Caco-2 (cell line): ENCODE results near the gene TALDO1. TPM values are rescaled to one million over a fixed set of nuclear protein-coding genes. Genes with fewer than 3 reads are reported as not detected.
A peak's percentile ranks its signal among the peaks of the same experiment; 100 is the strongest.

ENCODE experiments used
- BruUV-seq: library from RNA; stranded (reverse); fragments of 400-500 nt; replicated peaks from 2 replicates; lab custom pipeline; 2021; lab: Mats Ljungman, UMichigan
- CTCF ChIA-PET: fragments of 300-600 bp; sonication (Branson Sonifier 250); formaldehyde crosslinking; loops from one replicate; lab custom pipeline; 2022; ENCODE audit warnings: antibody characterized with exemption; lab: Charles Lee
- POLR2A ChIA-PET: fragments of 300-600 bp; sonication (Branson Sonifier 250); formaldehyde crosslinking; loops from one replicate; lab custom pipeline; 2022; ENCODE audit warnings: antibody characterized with exemption; lab: Charles Lee
- DNase-seq, 2 experiments: peaks; one replicate each; pipeline versions ENCODE4 v3.0.0 to v3.0.0-alpha.2; 2020 to 2022
- H3K27me3 ChIP-seq: replicated peaks from 2 replicates; pipeline ENCODE4 v1.6.0; 2011; ENCODE audit warnings: low read length; ENCODE audit not compliant: control insufficient read depth, insufficient read depth
- H3K36me3 ChIP-seq: 2 replicates; pipeline ENCODE4 v1.5.1; 2011; ENCODE audit warnings: low read length; ENCODE audit not compliant: control insufficient read depth, insufficient read depth
- H3K4me1 ChIP-seq: fragments of 250-450 bp; sonication (Bioruptor Pico); 2 replicates; pipeline ENCODE4 v1.5.1; 2020; ENCODE audit warnings: mild to moderate bottlenecking
- H3K4me3 ChIP-seq: 2 replicates; pipeline ENCODE4 v1.5.1; 2011; ENCODE audit warnings: low read depth, mild to moderate bottlenecking, control low read depth, low read length
- H3K9me3 ChIP-seq: fragments of 250-450 bp; sonication (Bioruptor Pico); 2 replicates; pipeline ENCODE4 v1.5.1; 2020; ENCODE audit warnings: mild to moderate bottlenecking, moderate library complexity
- H3K27ac Mint-ChIP-seq: one replicate; pipeline ENCODE4 v1.8.0; 2022; ENCODE audit warnings: mixed read lengths; ENCODE audit not compliant: unreplicated experiment
- H3K27me3 Mint-ChIP-seq: one replicate; pipeline ENCODE4 v1.8.0; 2022; ENCODE audit warnings: mixed read lengths; ENCODE audit not compliant: insufficient read depth, unreplicated experiment
- H3K36me3 Mint-ChIP-seq: one replicate; pipeline ENCODE4 v1.8.0; 2022; ENCODE audit warnings: mild to moderate bottlenecking, mixed read lengths; ENCODE audit not compliant: insufficient read depth, unreplicated experiment
- H3K4me1 Mint-ChIP-seq: one replicate; pipeline ENCODE4 v1.8.0; 2022; ENCODE audit warnings: low read depth, mixed read lengths; ENCODE audit not compliant: unreplicated experiment
- H3K4me3 Mint-ChIP-seq: one replicate; pipeline ENCODE4 v1.8.0; 2022; ENCODE audit warnings: mild to moderate bottlenecking, moderate library complexity, mixed read lengths; ENCODE audit not compliant: unreplicated experiment
- H3K9me3 Mint-ChIP-seq: one replicate; pipeline ENCODE4 v1.8.0; 2022; ENCODE audit warnings: mixed read lengths; ENCODE audit not compliant: unreplicated experiment
- CTCF ChIP-seq, 2 experiments: fragments of 200-600 bp in 1 of 2; IDR thresholded peaks; 1 replicate in 1 of 2; 2 replicates in 1 of 2; pipeline versions ENCODE4 v1.5.1 to v1.8.0; 2011 to 2022; ENCODE audit warnings: antibody characterized with exemption in 1 of 2, control low read depth in 1 of 2, inconsistent platforms in 1 of 2, low read depth in 1 of 2, low read length in 1 of 2, mild to moderate bottlenecking in 1 of 2, moderate library complexity in 1 of 2; ENCODE audit not compliant: insufficient read depth in 1 of 2, severe bottlenecking in 1 of 2, unreplicated experiment in 1 of 2
- intact Hi-C: fragments of 100-400 bp; cut with micrococcal nuclease; formaldehyde crosslinking; loops from one replicate; pipeline ENCODE4 v1.10.0; 2022; ENCODE audit not compliant: unreplicated experiment
- total RNA-seq: library from RNA; stranded (reverse); gene quantifications from 2 replicates; pipeline ENCODE4 v1.2.3, GENCODE V29; 2022

Gene TALDO1
- total RNA-seq, 1 experiment from 2014 or later: 293 TPM

DNA sequence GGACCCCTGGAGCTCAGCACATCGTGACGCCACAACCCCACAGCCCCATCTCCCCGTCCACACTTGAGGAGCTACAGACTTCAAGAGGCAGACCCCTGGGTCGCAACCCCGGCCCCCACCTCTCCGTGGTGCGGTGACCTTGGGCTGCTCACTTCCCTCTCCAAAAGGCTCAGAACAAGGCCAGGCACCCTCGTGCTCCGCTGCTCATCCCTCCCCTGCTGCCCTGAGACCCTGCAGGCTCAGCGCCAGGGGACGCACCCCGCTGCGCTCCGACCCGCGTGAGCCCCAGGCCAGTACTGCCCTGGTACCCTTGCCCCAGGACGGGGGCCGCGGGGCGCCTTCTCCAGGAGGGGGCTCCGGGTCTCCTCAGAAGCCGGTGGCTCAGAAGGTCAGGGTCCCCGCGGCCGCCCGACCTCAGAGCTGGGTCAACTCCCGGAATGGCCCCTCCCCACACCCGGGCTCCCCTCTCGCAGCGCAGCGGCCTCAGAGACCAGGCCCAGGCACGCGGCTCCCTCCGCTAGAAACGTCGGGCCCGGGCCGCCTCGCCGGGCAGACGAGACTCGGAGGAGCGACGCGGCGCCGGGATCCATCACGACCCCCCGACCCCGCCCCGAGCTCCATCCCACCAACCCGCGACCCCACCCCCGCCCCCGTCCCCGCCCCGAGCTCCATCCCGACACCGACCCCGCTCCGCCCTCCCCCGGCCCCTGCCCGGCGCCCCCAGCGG lies 29.5 kb downstream of the TALDO1 start:
- Histone ChIP-seq H3K4me1 (peaks cover 13% of the 10 kb centered on the region), H3K4me3 (peak overlapping the region; percentile 89), H3K27me3 (no peaks in the 10 kb centered on the region), H3K36me3 (peaks cover 3% of the 10 kb centered on the region), H3K9me3 (no peaks in the 10 kb centered on the region)
- CTCF ChIA-PET: interaction anchor here (0.5 to 0.9 kb wide), 5 partner anchors 9 to 81 kb away, joined by 3 to 5 read pairs (median 4); partner anchors contain the start of gene TMEM80
- TF ChIP-seq CTCF (IDR thresholded peaks at IDR 0.05; ENCODE audit: insufficient read depth in 1 of 2, low read depth in 1 of 2, low read length in 1 of 2, severe bottlenecking in 1 of 2, unreplicated experiment in 1 of 2): peak in 1 of 2 experiments; percentile 39
- POLR2A ChIA-PET: interaction anchor here (0.5 to 1.1 kb wide), 8 partner anchors 22 to 201 kb away, joined by 3 to 14 read pairs (median 6); partner anchors contain the start of genes DEAF1, PHRF1, RPLP2 and TALDO1
- H3K27ac Mint-ChIP-seq: no peak overlapping the region
- peak overlapping the region; percentile 80 for H3K4me3 Mint-ChIP-seq
- no peak for DNase-seq
- H3K9me3 Mint-ChIP-seq: no peaks in the 10 kb centered on the region
- intact Hi-C loops: no loop called here
- H3K36me3 Mint-ChIP-seq: peaks cover 27% of the 10 kb centered on the region
- BruUV-seq: TSS peak; percentile 43
- no peaks in the 10 kb centered on the region for H3K27me3 Mint-ChIP-seq
- H3K4me1 Mint-ChIP-seq: no peaks in the 10 kb centered on the region

DNA sequence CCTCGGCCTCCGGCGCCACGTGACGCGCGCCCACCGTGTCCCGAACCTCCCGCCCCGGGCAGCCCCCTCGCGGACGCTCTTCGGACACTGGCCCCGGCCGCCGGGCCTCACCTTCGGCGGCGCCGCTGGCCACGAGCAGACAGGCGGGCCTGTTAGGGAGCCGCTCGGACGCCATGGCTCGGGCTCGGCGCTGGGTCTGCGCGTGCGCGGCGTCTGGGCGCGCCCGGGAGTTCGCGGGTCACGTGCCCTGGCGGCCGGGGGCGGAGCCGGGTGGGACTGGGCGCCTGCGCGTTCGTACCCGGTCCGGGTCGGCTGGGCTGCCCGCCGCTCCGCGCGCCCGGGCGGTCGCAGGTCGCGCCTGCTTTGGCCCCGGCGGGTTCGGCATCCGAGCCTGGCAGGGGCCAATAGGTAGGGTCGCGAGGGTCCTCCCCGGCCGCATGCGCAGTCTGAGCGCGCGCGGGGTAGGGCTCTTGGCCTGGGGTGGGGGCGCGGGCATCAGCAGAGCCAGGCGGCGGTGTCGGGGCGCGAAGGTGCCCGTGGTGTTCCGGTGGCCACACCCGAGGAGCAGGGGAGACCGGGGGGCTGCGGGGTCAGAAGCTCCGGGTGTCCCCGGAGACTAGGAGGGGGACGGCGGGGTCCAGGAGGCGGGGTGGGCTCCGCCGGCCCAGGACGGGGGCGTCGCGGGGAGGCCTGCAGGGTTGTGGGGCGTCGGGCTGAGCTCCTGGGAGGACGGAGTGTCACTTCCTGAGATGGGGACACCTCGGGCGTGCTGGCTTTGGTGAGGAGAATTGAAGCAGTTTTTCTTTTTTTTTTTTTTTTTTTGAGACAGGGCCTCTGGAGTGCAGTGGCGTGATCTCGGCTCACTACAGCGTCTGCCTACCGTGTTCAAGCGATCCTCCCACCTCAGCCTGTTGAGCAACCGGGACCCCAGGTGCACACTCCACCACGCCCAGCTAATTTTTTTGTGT lies 30.3 kb downstream of the TALDO1 start, which contains the start of gene GATD1:
GATD1 (minus strand) TSS at position 200 of the 968 bp plus-strand sequence; CDS start at position 175, 25 bp downstream.
- Mint-ChIP-seq H3K9me3 (no peaks in the 10 kb centered on the region), H3K4me1 (no peaks in the 10 kb centered on the region), H3K4me3 (peak within 1 kb of the TSS; percentile 80), H3K27me3 (no peaks in the 10 kb centered on the region), H3K27ac (peak within 1 kb of the TSS; percentile 42), H3K36me3 (peaks cover 27% of the 10 kb centered on the region)
- H3K4me3 ChIP-seq: peak within 1 kb of the TSS; percentile 89
- POLR2A ChIA-PET: interaction anchor here (0.6 to 1.1 kb wide), 9 partner anchors 13 to 541 kb away, joined by 3 to 14 read pairs (median 6); partner anchors contain the start of genes DEAF1, PHRF1, PSMD13 and RPLP2
- peak; percentile 91 to 98 for DNase-seq
- TF ChIP-seq CTCF (IDR thresholded peaks at IDR 0.05; ENCODE audit: insufficient read depth in 1 of 2, low read depth in 1 of 2, low read length in 1 of 2, severe bottlenecking in 1 of 2, unreplicated experiment in 1 of 2): no peak
- no peaks in the 10 kb centered on the region for H3K9me3 ChIP-seq
- peaks cover 1% of the 10 kb centered on the region for H3K36me3 ChIP-seq
- BruUV-seq: no TSS peak
- CTCF ChIA-PET: interaction anchor here (0.6 to 0.8 kb wide), 5 partner anchors 9 to 501 kb away, joined by 3 to 5 read pairs (median 3); partner anchors contain the start of gene TMEM80
- peaks cover 13% of the 10 kb centered on the region for H3K4me1 ChIP-seq
- intact Hi-C loops: no loop called here
- no peaks in the 10 kb centered on the region for H3K27me3 ChIP-seq
